IPS-18a (cell line): ENCODE measurements around the gene RASGRF1.

ENCODE experiments used
- H3K27ac ChIP-seq: one replicate; pipeline ENCODE4 v1.5.1; 2013; ENCODE audit warnings: low read length
- H3K27me3 ChIP-seq: one replicate; pipeline ENCODE4 v1.6.1; 2013; ENCODE audit warnings: mild to moderate bottlenecking, low read length; ENCODE audit not compliant: control insufficient read depth, insufficient read depth
- H3K36me3 ChIP-seq: one replicate; pipeline ENCODE4 v1.6.1; 2013; ENCODE audit warnings: low read depth, low read length; ENCODE audit not compliant: control insufficient read depth
- H3K4me1 ChIP-seq: one replicate; pipeline ENCODE4 v1.6.1; 2013; ENCODE audit warnings: low read depth, low read length; ENCODE audit not compliant: control insufficient read depth
- H3K4me3 ChIP-seq: one replicate; pipeline ENCODE4 v1.5.1; 2013; ENCODE audit warnings: low read length
- H3K9ac ChIP-seq: one replicate; pipeline ENCODE4 v1.6.1; 2013; ENCODE audit warnings: mild to moderate bottlenecking, low read length, moderate library complexity
- H3K9me3 ChIP-seq: one replicate; pipeline ENCODE4 v1.6.1; 2013; ENCODE audit warnings: low read depth, low read length; ENCODE audit not compliant: control insufficient read depth

The RASGRF1 gene

GRCh38 chr15:79094611-79095021, 4.0 kb upstream of the RASGRF1 start:
- peaks cover 73% of the 10 kb centered on the region for H3K27me3 ChIP-seq
- no peak overlapping the region for H3K27ac ChIP-seq
- no peak overlapping the region for H3K9ac ChIP-seq
- H3K36me3 ChIP-seq, result no peaks in the 10 kb centered on the region
- no peaks in the 10 kb centered on the region for H3K9me3 ChIP-seq
- H3K4me1 ChIP-seq, result no peaks in the 10 kb centered on the region
- H3K4me3 ChIP-seq, result no peak overlapping the region

GRCh38 chr15:79093352-79093935, 2.9 kb upstream of the RASGRF1 start:
- H3K27me3 ChIP-seq, result peaks cover 83% of the 10 kb centered on the region

GRCh38 chr15:79092382-79092781, 1.8 kb upstream of the RASGRF1 start:
- no peaks in the 10 kb centered on the region for H3K36me3 ChIP-seq
- peaks cover 94% of the 10 kb centered on the region for H3K27me3 ChIP-seq
- H3K27ac ChIP-seq, result no peak overlapping the region
- no peak overlapping the region for H3K9ac ChIP-seq
- H3K4me3 ChIP-seq, result no peak overlapping the region
- no peaks in the 10 kb centered on the region for H3K9me3 ChIP-seq
- H3K4me1 ChIP-seq, result no peaks in the 10 kb centered on the region

More at GRCh38 chr15:79093352-79093935, 2.9 kb upstream of the RASGRF1 start:
- H3K4me3 ChIP-seq, result no peak overlapping the region
- no peak overlapping the region for H3K9ac ChIP-seq
- no peaks in the 10 kb centered on the region for H3K4me1 ChIP-seq
- H3K9me3 ChIP-seq, result no peaks in the 10 kb centered on the region
- H3K36me3 ChIP-seq, result no peaks in the 10 kb centered on the region
- H3K27ac ChIP-seq, result no peak overlapping the region

GRCh38 chr15:79091204-79091867, 756 bp upstream of the RASGRF1 start:
- H3K36me3 ChIP-seq, result no peaks in the 10 kb centered on the region
- H3K27me3 ChIP-seq, result peaks cover 99% of the 10 kb centered on the region
- H3K9ac ChIP-seq, result no peak overlapping the region
- H3K27ac ChIP-seq, result no peak overlapping the region
- H3K9me3 ChIP-seq, result no peaks in the 10 kb centered on the region
- peak overlapping the region; percentile 60 for H3K4me3 ChIP-seq
- H3K4me1 ChIP-seq, result no peaks in the 10 kb centered on the region

GRCh38 chr15:79089890-79090486, 592 bp downstream of the RASGRF1 start:
- H3K9me3 ChIP-seq, result no peaks in the 10 kb centered on the region
- H3K9ac ChIP-seq, result no peak overlapping the region
- no peaks in the 10 kb centered on the region for H3K36me3 ChIP-seq
- no peak overlapping the region for H3K27ac ChIP-seq
- no peaks in the 10 kb centered on the region for H3K4me1 ChIP-seq
- H3K27me3 ChIP-seq, result peaks cover 99% of the 10 kb centered on the region
- H3K4me3 ChIP-seq, result peak overlapping the region; percentile 60

GRCh38 chr15:79089331-79089889, 1.2 kb downstream of the RASGRF1 start:
- Histone ChIP-seq H3K4me3 (peak overlapping the region; percentile 60), H3K4me1 (no peaks in the 10 kb centered on the region), H3K27me3 (peaks cover 99% of the 10 kb centered on the region)

GRCh38 chr15:79088426-79089205, 2.0 kb downstream of the RASGRF1 start:
- H3K4me3 ChIP-seq, result no peak overlapping the region
- no peak overlapping the region for H3K9ac ChIP-seq
- H3K9me3 ChIP-seq, result no peaks in the 10 kb centered on the region
- no peaks in the 10 kb centered on the region for H3K4me1 ChIP-seq
- peaks cover 96% of the 10 kb centered on the region for H3K27me3 ChIP-seq
- H3K27ac ChIP-seq, result no peak overlapping the region
- H3K36me3 ChIP-seq, result no peaks in the 10 kb centered on the region

More at GRCh38 chr15:79089331-79089889, 1.2 kb downstream of the RASGRF1 start:
- H3K36me3 ChIP-seq, result no peaks in the 10 kb centered on the region
- no peaks in the 10 kb centered on the region for H3K9me3 ChIP-seq
- no peak overlapping the region for H3K9ac ChIP-seq
- H3K27ac ChIP-seq, result no peak overlapping the region

GRCh38 chr15:79086814-79087213, 3.8 kb downstream of the RASGRF1 start:
- no peaks in the 10 kb centered on the region for H3K4me1 ChIP-seq
- H3K9ac ChIP-seq, result no peak overlapping the region
- no peak overlapping the region for H3K27ac ChIP-seq
- peaks cover 86% of the 10 kb centered on the region for H3K27me3 ChIP-seq
- no peaks in the 10 kb centered on the region for H3K36me3 ChIP-seq
- no peak overlapping the region for H3K4me3 ChIP-seq
- no peaks in the 10 kb centered on the region for H3K9me3 ChIP-seq

GRCh38 chr15:79084308-79084968, 6.1 kb downstream of the RASGRF1 start:
- no peaks in the 10 kb centered on the region for H3K4me1 ChIP-seq
- no peak overlapping the region for H3K27ac ChIP-seq
- H3K9me3 ChIP-seq, result no peaks in the 10 kb centered on the region
- no peak overlapping the region for H3K9ac ChIP-seq
- no peaks in the 10 kb centered on the region for H3K36me3 ChIP-seq
- no peak overlapping the region for H3K4me3 ChIP-seq
- H3K27me3 ChIP-seq, result peaks cover 62% of the 10 kb centered on the region

- H3K4me1 ChIP-seq, result no peaks in the 10 kb centered on the region
- no peak overlapping the region for H3K9ac ChIP-seq
- H3K4me3 ChIP-seq, result no peak overlapping the region
- no peaks in the 10 kb centered on the region for H3K9me3 ChIP-seq
- H3K27me3 ChIP-seq, result peaks cover 49% of the 10 kb centered on the region
- no peaks in the 10 kb centered on the region for H3K36me3 ChIP-seq
- H3K27ac ChIP-seq, result no peak overlapping the region
Measured at GRCh38 chr15:79083154-79083553, 7.4 kb downstream of the RASGRF1 start.
